NCI-H1436 (cell line): ENCODE measurements around the gene NAGS.
A peak's percentile ranks its signal among the peaks of the same experiment; 100 is the strongest.
"Not testable (repeated sequence)": the region's sequence is repeated elsewhere in the genome, so short reads cannot be mapped to it uniquely, and the experiment has no call there.

Experiments used
- DNase-seq: peaks from one replicate; lab custom pipeline; 2025; lab: John Stamatoyannopoulos, UW

The NAGS gene

GRCh38 chr17:43984521-43984920 is 19.9 kb upstream of the NAGS start:
- no peak for DNase-seq

DNA sequence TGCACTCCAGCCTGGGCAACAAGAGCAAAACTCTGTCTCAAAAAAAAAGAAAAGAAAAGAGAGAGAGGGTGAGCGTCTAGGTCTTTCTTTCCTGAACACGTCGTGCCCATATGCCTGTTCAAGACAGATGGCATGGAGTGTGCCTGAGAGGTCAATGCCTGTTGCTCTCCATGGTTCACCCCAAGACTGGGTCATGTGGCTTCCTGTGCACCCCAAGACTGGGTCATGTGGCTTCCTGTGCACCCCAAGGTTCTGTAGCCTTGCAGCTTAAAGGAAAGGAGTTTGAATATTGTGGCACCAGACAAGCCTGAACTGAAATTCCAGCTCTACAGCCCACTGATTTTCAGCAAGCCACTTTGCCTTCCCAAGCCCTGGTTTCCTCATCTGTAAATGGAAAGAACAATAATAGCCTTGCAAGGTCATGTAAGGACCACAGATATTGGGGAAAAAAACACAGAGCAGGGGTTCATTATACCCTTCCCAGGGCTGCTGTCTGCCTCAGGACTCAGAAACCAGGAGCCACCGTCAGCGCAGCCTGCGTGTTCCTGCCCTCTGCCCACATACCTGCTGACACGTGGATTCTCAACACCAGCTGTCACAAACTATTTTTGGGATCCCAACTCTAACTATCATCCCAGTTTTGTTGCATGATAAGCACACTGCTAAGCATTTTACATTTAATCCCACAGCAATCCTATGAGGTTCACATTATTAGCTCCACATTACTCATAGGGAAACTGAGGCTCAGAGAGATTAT is 18.0 kb upstream of the NAGS start:
- no peak for DNase-seq

DNA sequence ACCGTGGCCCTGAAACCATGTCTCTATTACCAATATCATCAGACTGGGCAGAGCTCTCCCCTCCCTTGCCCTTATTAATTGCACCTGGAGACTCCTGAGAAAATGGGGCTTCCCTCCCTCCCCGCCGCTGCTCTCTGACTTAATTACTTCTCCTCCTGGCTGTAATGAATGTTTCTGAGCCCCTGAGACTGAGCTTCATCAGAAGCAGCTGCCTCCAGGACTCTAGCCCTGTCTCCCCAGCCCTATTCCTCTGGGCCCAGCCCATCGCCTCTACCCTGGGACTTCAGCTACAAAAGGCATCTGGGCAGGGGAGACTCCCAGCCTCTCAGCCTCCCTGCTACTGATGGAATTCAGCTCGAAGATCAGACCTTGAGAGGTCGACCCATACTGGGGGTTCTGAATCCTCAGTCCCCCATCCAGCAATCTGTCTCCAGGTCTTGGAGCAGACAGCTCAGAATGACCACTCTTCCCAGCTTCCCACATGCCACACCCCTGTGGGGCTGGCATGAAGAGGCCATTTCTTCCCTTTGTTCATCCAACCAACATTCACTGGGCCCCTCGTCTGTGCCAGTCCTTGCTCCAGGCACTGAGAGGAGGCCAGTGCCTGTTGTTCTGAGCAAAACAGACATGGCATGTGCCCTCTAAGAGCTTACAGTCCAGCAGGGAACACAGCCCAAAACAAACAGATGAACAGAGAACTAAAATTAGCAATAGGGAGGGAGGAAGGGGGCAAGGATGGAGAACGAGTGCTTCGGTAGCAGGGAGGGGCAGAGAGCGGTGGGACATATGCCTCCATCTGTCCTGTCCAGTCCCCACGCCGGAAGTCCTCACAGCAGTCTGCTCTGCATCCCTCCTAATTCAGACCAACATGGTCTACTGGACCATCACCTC is 17.0 kb upstream of the NAGS start:
- DNase-seq = no peak

- no peak for DNase-seq
Measured at GRCh38 chr17:43988301-43988700, 16.1 kb upstream of the NAGS start.

- no peak for DNase-seq
Measured at GRCh38 chr17:43992641-43993040, 11.8 kb upstream of the NAGS start.

GRCh38 chr17:43994272-43995149 is 9.9 kb upstream of the NAGS start:
- DNase-seq = peak; percentile 56

DNA sequence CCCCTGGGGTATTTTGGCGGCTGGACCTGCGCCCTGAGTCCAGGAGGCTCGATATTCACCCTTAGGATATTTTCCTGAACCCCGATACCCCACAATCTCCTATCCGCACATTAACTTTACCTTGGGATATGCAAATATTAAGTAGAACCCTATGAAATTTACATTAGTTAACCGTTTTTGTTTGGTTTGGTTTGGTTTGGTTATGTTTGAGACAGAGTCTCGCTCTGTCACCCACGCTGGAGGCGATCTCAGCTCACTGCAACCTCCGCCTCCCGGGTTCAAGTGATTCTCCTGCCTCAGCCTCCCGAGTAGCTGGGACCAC is 9.3 kb upstream of the NAGS start:
- no peak for DNase-seq

DNA sequence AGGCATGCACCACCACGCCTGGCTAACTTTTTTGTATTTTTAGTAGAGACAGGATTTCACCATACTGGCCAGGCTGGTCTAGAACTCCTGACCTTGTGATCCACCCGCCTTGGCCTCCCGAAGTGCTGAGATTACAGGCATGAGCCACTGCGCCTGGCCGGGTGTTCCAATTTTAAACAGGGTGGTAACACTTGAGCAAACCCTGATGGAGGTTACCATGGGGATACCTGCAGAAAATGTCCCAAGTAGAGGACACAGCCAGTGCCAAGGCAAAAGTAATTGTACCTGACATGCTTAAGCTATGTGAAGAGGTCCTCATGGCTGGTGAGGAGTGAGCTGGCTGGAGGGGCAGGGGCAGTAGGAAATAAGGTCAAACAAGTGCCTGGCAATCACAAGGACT is 7.2 kb upstream of the NAGS start:
- DNase-seq = not testable (repeated sequence)

DNA sequence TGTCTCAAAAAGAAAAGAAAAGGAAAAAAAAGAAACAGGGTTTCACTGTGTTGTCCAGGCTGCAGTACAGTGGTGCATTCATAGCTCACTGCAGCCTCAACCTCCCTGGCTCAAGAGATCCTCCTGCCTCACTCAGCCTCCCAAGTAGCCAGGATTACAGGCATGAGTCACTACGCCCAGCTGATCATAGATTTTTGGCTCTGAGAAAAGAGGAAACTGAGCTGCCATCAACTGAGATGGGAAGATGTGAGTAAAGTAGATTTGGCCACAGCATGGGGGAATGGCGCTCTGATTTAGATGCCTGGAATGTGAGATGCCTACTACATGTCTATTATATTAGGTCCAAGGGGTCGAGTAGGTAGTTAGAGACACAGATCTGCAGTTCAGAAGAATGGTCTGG is 5.9 kb upstream of the NAGS start:
- no peak for DNase-seq

DNA sequence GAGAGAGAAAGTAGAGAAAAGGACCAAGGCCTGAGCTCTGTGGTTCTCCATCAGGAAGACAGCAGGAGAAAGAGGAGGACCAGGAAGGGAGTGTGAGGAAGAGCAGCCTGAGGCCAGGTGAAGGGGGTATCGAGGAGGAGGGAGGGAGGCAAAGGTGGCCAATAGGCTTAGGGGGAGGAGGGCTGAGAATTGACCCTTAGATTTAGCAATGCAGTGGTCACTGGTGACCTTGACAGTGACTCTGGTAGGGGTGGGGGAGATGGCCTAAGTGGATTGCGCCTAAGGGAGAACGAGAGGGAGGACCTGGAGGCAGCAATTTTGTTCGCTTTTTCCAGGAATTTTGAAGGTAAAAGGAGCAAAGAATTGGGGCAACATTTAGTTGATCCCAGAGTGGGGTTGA is 5.4 kb upstream of the NAGS start:
- DNase-seq = no peak

- no peak for DNase-seq
Measured at GRCh38 chr17:44000141-44000860, 4.1 kb upstream of the NAGS start.

DNA sequence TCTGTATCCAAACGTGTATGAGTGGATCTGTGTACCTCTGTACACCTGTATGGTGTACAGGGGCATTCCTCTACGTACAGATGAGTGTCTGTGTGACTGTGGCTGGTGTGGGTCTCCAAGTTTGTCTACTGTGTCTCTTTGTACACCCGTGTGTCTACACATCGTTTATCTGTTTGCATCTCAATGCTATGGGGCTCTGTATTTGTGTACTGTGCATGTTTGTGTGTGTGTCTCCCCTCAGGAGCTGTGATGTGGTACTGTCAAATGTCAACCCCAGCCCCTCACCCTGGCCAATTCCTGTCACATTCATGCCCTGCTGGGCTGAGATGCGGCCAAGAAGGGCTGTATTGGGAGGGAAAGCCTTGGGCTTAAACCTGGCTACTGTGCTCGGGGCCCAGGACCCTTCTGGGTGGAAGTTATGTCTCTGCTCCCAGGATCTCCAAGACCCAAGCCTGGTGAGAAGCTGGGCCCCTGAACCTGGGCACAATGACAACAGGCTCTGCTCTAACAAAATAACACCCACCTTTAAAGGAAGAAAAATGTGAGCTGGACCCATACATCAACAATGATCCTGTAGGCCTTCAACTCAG is 3.5 kb upstream of the NAGS start:
- DNase-seq = no peak

DNA sequence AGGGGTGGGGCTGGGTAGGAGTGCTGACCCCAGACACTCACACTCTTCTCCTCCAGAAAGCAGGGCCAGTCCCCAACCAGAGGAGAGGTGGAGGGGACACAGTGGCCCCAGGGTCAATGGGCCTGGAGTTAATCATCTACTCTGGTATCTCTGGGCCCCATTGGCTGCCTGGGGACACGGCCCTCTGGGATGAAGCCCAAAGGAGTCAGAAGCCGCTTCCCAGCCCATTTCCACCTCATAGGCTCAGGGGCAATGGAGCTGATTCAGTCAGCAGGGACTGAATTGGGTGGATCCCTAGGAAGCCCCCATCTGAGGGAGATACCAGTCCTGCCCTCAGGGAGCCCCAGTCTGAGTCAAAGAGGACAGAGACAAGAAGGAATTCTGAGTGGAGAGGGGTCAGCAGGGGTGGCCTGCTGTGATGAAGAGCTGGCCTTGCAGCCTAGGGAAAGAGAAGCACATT is 2.9 kb upstream of the NAGS start:
- no peak for DNase-seq

DNA sequence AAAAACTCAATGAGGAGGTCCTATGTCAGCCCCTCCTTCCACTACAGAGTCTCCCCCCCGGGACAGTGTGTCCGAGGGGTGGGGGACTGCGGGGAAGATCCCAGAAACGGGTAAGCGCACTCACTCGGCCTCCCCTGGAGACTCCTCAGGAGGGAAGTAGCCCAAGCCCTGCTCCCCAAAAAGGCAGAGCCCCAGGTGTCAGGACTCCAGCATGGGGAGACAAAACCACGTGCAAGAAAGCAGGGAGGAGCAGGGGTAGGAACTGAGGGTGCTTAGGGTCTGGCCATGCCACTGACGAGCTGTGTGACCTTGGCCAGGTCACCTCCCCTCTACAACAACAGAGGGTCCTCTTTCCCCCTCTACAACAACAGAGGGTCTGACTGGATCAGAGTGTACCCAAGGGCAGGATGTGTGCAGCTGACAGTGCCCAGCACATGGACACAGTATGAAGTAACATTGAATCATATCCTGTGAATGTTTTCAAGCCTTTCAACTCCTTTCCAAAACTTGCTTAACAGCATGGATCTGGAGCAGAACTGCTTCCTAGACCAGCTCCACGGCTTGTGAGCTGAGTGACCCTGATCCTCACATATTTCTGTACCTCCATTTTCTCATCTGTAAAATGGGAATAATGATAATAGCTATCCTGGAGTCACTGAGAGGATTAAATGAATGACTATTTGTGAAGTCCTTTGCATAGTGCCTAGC is 2.1 kb upstream of the NAGS start:
- DNase-seq = no peak

DNA sequence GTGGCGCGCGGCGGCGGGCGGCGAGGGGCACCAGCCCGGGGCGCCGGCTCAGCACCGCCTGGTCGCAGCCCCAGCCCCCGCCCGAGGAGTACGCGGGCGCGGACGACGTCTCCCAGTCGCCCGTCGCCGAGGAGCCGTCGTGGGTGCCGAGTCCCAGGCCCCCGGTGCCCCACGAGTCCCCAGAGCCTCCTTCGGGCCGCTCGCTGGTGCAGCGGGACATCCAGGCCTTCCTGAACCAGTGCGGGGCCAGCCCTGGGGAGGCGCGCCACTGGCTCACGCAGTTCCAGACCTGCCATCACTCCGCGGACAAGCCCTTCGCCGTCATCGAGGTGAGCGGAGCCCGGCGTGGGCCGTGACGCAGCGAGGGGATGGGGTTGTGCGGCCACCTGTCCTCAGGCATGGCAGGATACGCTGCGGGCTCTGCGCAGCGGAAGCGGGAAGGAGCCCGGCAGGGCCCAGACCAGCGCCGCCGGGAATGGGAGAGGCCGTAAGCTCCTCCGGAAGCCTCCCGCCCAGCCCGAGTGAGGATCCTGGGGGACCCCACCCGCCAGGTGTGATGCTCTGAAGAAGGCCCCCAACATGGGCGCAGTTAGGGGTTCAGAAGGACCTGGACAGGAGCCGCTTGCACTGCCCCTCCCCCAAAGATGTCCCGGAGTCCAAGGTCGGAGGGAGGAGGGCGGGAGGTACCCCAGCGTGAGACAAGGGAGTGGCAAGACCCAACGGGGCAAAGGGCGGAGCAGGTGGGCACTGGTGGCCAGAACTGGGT is 522 bp downstream of the NAGS start:
- no peak for DNase-seq

DNA sequence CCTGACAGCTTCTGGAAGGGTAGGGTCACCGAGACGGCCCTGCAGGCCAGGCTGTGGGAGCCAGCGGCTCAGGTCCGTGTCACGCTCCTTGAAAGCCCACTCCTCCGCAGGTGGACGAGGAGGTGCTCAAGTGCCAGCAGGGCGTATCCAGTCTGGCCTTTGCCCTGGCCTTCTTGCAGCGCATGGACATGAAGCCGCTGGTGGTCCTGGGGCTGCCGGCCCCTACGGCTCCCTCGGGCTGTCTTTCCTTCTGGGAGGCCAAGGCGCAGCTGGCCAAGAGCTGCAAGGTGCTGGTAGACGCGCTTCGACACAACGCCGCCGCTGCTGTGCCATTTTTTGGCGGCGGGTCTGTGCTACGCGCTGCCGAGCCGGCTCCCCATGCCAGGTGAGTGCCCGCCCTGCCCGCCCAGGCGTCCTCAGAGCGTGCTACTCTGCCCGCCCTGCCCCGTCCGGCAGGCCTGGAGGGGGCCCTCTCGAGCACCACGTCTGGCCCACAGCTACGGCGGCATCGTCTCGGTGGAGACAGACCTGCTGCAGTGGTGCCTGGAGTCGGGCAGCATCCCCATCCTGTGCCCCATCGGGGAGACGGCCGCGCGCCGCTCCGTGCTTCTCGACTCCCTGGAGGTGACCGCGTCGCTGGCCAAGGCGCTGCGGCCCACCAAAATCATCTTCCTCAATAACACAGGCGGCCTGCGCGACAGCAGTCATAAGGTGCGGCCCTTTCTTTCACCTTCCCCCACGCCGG is 1.3 kb downstream of the NAGS start:
- DNase-seq = no peak

DNA sequence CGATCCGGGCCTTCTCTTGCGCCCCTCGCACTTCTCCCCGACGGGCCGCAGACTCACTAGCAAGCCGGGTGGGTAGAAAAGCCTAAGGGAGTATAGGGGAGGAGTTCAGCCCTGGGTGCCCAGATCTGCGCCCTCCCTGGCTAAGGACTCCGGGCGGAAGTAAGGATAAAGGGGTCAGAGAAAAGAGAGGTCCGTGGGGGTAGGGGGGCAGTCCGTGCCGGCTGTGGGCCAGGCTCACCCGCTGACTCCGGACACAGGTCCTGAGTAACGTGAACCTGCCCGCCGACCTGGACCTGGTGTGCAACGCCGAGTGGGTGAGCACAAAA is 1.8 kb downstream of the NAGS start:
- no peak for DNase-seq

GRCh38 chr17:44006598-44007345 is 2.4 kb downstream of the NAGS start:
- peak; percentile 98 for DNase-seq
